ENCODE data around the gene RAD51B.

- TF ChIP-seq, protein P1, sequence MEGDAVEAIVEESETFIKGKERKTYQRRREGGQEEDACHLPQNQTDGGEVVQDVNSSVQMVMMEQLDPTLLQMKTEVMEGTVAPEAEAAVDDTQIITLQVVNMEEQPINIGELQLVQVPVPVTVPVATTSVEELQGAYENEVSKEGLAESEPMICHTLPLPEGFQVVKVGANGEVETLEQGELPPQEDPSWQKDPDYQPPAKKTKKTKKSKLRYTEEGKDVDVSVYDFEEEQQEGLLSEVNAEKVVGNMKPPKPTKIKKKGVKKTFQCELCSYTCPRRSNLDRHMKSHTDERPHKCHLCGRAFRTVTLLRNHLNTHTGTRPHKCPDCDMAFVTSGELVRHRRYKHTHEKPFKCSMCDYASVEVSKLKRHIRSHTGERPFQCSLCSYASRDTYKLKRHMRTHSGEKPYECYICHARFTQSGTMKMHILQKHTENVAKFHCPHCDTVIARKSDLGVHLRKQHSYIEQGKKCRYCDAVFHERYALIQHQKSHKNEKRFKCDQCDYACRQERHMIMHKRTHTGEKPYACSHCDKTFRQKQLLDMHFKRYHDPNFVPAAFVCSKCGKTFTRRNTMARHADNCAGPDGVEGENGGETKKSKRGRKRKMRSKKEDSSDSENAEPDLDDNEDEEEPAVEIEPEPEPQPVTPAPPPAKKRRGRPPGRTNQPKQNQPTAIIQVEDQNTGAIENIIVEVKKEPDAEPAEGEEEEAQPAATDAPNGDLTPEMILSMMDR (IDR thresholded peaks at IDR 0.05), result no peak
- no peak for TF ChIP-seq POLR2A (IDR thresholded peaks at IDR 0.05)
Measured at GRCh38 chr14:68380329-68380741, 560.8 kb downstream of the RAD51B start.

All from vagina (tissue), 2 donors.